Fibroblast of lung (primary cell): ENCODE measurements around the gene EIF5.

ENCODE experiments used
- CTCF ChIP-seq, 2 donors: IDR thresholded peaks in 1 of 2; conservative IDR thresholded peaks in 1 of 2; 1 replicate in 1 of 2; 2 replicates in 1 of 2; pipeline ENCODE4 v1.5.1; 2011 to 2012; ENCODE audit warnings: low read length in 2 of 2, control low read depth in 1 of 2, inconsistent platforms in 1 of 2, low read depth in 1 of 2, mild to moderate bottlenecking in 1 of 2
- EZH2 ChIP-seq: IDR thresholded peaks from 2 replicates; pipeline ENCODE4 v1.5.1; 2012; ENCODE audit warnings: low read length, control low read depth, mild to moderate bottlenecking; ENCODE audit errors: missing control alignments

GRCh38 chr14:103353362-103353761 is 19.3 kb downstream of the EIF5 start:
- TF ChIP-seq CTCF (conservative IDR thresholded peaks at IDR 0.05 in 1 of 2, IDR thresholded peaks at IDR 0.05 in 1 of 2; ENCODE audit: low read depth in 1 of 2, low read length in 2 of 2) (no peak), EZH2 (no peak)
